Liver (tissue), 9 donors: ENCODE measurements around the gene MC2R. TPM values are rescaled to one million over a fixed set of nuclear protein-coding genes. Genes with fewer than 3 reads are reported as not detected.

ENCODE experiments used
- DNase-seq: peaks from one replicate; pipeline ENCODE4 v3.0.0-alpha.2; 2017; ENCODE audit warnings: low spot score
- H3K27ac ChIP-seq, 2 donors: one replicate each; pipeline ENCODE4 v1.7.0; 2013; ENCODE audit warnings: inconsistent platforms in 2 of 2, low read length in 2 of 2, control low read depth in 1 of 2, low read depth in 1 of 2, mild to moderate bottlenecking in 1 of 2
- H3K27me3 ChIP-seq, 4 donors: one replicate each; pipeline versions ENCODE4 v1.6.1 to v1.7.0; 2013; ENCODE audit warnings: low read length in 3 of 4, inconsistent platforms in 1 of 4, mild to moderate bottlenecking in 1 of 4, moderate library complexity in 1 of 4; ENCODE audit not compliant: control insufficient read depth in 4 of 4, insufficient read depth in 4 of 4
- H3K36me3 ChIP-seq, 4 donors: one replicate each; pipeline versions ENCODE4 v1.6.1 to v1.7.0; 2013; ENCODE audit warnings: low read length in 3 of 4, mild to moderate bottlenecking in 3 of 4, low read depth in 1 of 4, moderate library complexity in 1 of 4; ENCODE audit not compliant: control insufficient read depth in 4 of 4, insufficient read depth in 3 of 4
- H3K4me1 ChIP-seq, 4 donors: one replicate each; pipeline versions ENCODE4 v1.6.1 to v1.7.0; 2013; ENCODE audit warnings: low read length in 3 of 4, mild to moderate bottlenecking in 3 of 4, moderate library complexity in 1 of 4; ENCODE audit not compliant: control insufficient read depth in 4 of 4, insufficient read depth in 4 of 4
- H3K4me3 ChIP-seq, 3 donors: one replicate each; pipeline versions ENCODE4 v1.6.1 to v1.7.0; 2013; ENCODE audit warnings: low read length in 3 of 3, control low read depth in 1 of 3, low read depth in 1 of 3, mild to moderate bottlenecking in 1 of 3
- H3K9ac ChIP-seq, 2 donors: one replicate each; pipeline ENCODE4 v1.7.0; 2013; ENCODE audit warnings: low read length in 2 of 2, mild to moderate bottlenecking in 2 of 2, moderate library complexity in 2 of 2, control low read depth in 1 of 2, low read depth in 1 of 2
- H3K9me3 ChIP-seq, 4 donors: one replicate each; pipeline versions ENCODE4 v1.6.1 to v1.7.0; 2013; ENCODE audit warnings: low read length in 3 of 4; ENCODE audit not compliant: control insufficient read depth in 4 of 4
- EGR1 ChIP-seq, 2 donors: IDR thresholded peaks; 2 replicates each; pipeline ENCODE4 v1.6.1; 2016 to 2018; ENCODE audit warnings: antibody characterized with exemption in 2 of 2, low read depth in 2 of 2
- FOXA1 ChIP-seq: IDR thresholded peaks from 2 replicates; pipeline ENCODE4 v1.6.1; 2016; ENCODE audit warnings: antibody characterized with exemption
- FOXA2 ChIP-seq: IDR thresholded peaks from 2 replicates; pipeline ENCODE4 v1.6.1; 2016; ENCODE audit warnings: antibody characterized with exemption
- GABPA ChIP-seq, 2 donors: IDR thresholded peaks in 1 of 2; conservative IDR thresholded peaks in 1 of 2; 2 replicates each; pipeline ENCODE4 v1.6.1; 2016; ENCODE audit warnings: antibody characterized with exemption in 2 of 2, mild to moderate bottlenecking in 1 of 2, moderate library complexity in 1 of 2
- HNF4A ChIP-seq, 2 donors: conservative IDR thresholded peaks; 2 replicates each; pipeline ENCODE4 v1.6.1; 2016; ENCODE audit warnings: antibody characterized with exemption in 2 of 2, mild to moderate bottlenecking in 2 of 2
- HNF4G ChIP-seq: IDR thresholded peaks from 2 replicates; pipeline ENCODE4 v1.6.1; 2016; ENCODE audit warnings: antibody characterized with exemption
- JUND ChIP-seq, 2 donors: IDR thresholded peaks; 2 replicates each; pipeline ENCODE4 v1.6.1; 2016; ENCODE audit warnings: antibody characterized with exemption in 2 of 2
- NR2F2 ChIP-seq: IDR thresholded peaks from 2 replicates; pipeline ENCODE4 v1.6.1; 2016; ENCODE audit warnings: antibody characterized with exemption
- RAD21 ChIP-seq, 2 donors: IDR thresholded peaks; 2 replicates each; pipeline ENCODE4 v1.6.1; 2016; ENCODE audit warnings: antibody characterized with exemption in 2 of 2, mild to moderate bottlenecking in 2 of 2
- REST ChIP-seq: IDR thresholded peaks from 2 replicates; pipeline ENCODE4 v1.6.1; 2016; ENCODE audit warnings: antibody characterized with exemption, mild to moderate bottlenecking
- RXRA ChIP-seq, 2 donors: IDR thresholded peaks; 2 replicates each; pipeline ENCODE4 v1.6.1; 2017 to 2018; ENCODE audit warnings: antibody characterized with exemption in 2 of 2, mild to moderate bottlenecking in 1 of 2
- SP1 ChIP-seq: IDR thresholded peaks from 2 replicates; pipeline ENCODE4 v1.6.1; 2018; ENCODE audit warnings: antibody characterized with exemption, mild to moderate bottlenecking
- TAF1 ChIP-seq: conservative IDR thresholded peaks from 2 replicates; pipeline ENCODE4 v1.6.1; 2016; ENCODE audit warnings: antibody characterized with exemption, mild to moderate bottlenecking
- YY1 ChIP-seq: IDR thresholded peaks from 2 replicates; pipeline ENCODE4 v1.6.1; 2016; ENCODE audit warnings: antibody characterized with exemption, mild to moderate bottlenecking
- WGBS: extraction: QIAGEN DNeasy Blood & Tissue Kit; methylation state at CpG from one replicate; pipeline ENCODE4 v1.1.7; 2013; 5-methylcytosine and 5-hydroxymethylcytosine counted together
- polyA plus RNA-seq, 2 donors: library from polyadenylated mRNA; stranded (reverse) in 1 of 2; unstranded in 1 of 2; fragments of 200-250 nt in 1 of 2; fragments of >200 nt in 1 of 2; fragmentation: Nextera tagmentation in 1 of 2; extraction: Ambion mirVana in 1 of 2; gene quantifications; one replicate each; pipeline versions ENCODE4 v1.2.1 to v1.2.3, GENCODE V29; 2013 to 2015
- total RNA-seq, 2 donors: library from RNA; depleted of rRNA; stranded (reverse); fragments of >200 nt; gene quantifications; one replicate each; pipeline ENCODE4 v1.2.3, GENCODE V29; 2014
- TF ChIP-seq, protein P1 (sequence below): IDR thresholded peaks from 2 replicates; pipeline ENCODE4 v1.6.1; 2016; ENCODE audit warnings: antibody characterized with exemption
- TF ChIP-seq, protein P2 (sequence below): fragments of 150-350 bp; IDR thresholded peaks from 2 replicates; pipeline ENCODE4 v1.5.1; 2017; ENCODE audit warnings: improper control_type of control experiment, low read depth, low read length; ENCODE audit not compliant: missing input control
- TF ChIP-seq, protein P3 (sequence below): IDR thresholded peaks from 2 replicates; pipeline ENCODE4 v1.6.1; 2016; ENCODE audit warnings: antibody characterized with exemption
- donor health status: healthy.
- donor health status: healthy.
- donor health status: healthy.
- donor health status: healthy.
- donor health status: healthy.

MC2R gene
- total and polyA plus RNA-seq, 4 donors, result not detected

- TF ChIP-seq EGR1 (IDR thresholded peaks at IDR 0.05; ENCODE audit: low read depth in 2 of 2) (no peak), YY1 (no peak)
Observed at GRCh38 chr18:13892098-13892497, 23.2 kb downstream of the MC2R start (continued).

DNA sequence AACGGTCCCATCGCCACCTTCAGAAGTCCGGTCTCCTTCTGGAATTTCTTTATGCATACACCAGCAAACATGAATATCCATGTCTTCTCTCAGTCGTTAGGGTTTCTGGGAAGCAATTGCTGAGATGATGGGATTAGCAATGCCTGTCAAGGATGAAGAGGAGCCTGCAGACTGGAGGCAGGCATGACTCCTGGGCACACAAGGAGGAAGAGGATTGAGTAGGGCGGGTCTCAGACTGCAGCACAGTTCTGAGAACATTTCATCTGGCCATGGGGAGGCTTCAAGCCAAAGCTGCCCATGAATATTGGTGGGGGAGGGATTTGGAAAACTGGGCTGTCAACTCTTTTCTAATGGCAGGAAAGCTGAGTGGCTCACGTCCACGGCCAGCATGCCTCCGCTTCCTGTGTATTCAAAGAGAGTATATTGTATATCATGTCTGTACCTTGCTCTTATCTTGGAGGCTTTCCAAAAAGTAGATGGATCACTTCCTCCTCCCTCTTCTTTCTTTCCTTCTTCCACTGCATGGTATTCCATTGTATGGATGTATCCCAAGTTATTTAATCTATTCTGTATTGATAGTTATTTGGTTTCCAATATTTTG, 24.5 kb downstream of the MC2R start:
- DNase-seq, result no peak
- Histone ChIP-seq H3K9me3 (no peaks in the 10 kb centered on the region), H3K4me3 (no peak overlapping the region), H3K36me3 (no peaks in the 10 kb centered on the region), H3K9ac (no peak overlapping the region), H3K4me1 (no peaks in the 10 kb centered on the region), H3K27ac (no peak overlapping the region), H3K27me3 (peaks cover 0 to 3% (median 0%) of the 10 kb centered on the region in 4 donors)
- WGBS, result 71% methylated on average over 8 of the region's 8 CpGs
- TF ChIP-seq, protein P1, sequence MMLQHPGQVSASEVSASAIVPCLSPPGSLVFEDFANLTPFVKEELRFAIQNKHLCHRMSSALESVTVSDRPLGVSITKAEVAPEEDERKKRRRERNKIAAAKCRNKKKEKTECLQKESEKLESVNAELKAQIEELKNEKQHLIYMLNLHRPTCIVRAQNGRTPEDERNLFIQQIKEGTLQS, result no peak
- TF ChIP-seq GABPA (IDR thresholded peaks at IDR 0.05 in 1 of 2, conservative IDR thresholded peaks at IDR 0.05 in 1 of 2), result no peak

DNA sequence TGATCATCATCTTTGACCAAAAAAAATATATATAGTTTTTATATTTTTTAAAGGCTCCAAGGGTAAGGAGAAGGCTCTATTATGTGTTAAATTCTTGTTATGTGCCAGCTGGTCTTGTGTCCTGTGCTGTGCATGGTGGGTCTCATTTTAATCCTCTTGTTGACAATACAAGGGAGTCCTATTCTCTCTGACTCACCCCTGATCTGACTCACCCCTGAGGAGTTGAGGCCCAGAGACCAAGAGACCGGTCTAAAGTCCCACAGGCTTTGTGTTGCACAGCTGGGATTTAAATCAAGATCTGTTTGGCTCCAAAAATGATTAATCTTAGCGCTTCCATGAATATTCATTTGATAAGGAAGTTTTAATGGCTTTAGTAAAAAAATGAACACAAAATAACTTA, 25.7 kb downstream of the MC2R start:
- Histone ChIP-seq H3K9ac (no peak overlapping the region), H3K27me3 (peaks cover 0 to 3% (median 0%) of the 10 kb centered on the region in 4 donors), H3K9me3 (no peaks in the 10 kb centered on the region), H3K27ac (no peak overlapping the region), H3K4me1 (no peaks in the 10 kb centered on the region), H3K4me3 (no peak overlapping the region), H3K36me3 (no peaks in the 10 kb centered on the region)
- WGBS, result 68% methylated on average over 2 of the region's 2 CpGs
- TF ChIP-seq RXRA (IDR thresholded peaks at IDR 0.05) (no peak), EGR1 (IDR thresholded peaks at IDR 0.05; ENCODE audit: low read depth in 2 of 2) (no peak), TAF1 (no peak), HNF4G (no peak), NR2F2 (no peak), JUND (IDR thresholded peaks at IDR 0.05) (no peak), FOXA2 (no peak), SP1 (no peak), FOXA1 (no peak), YY1 (no peak)
- TF ChIP-seq, protein P2, sequence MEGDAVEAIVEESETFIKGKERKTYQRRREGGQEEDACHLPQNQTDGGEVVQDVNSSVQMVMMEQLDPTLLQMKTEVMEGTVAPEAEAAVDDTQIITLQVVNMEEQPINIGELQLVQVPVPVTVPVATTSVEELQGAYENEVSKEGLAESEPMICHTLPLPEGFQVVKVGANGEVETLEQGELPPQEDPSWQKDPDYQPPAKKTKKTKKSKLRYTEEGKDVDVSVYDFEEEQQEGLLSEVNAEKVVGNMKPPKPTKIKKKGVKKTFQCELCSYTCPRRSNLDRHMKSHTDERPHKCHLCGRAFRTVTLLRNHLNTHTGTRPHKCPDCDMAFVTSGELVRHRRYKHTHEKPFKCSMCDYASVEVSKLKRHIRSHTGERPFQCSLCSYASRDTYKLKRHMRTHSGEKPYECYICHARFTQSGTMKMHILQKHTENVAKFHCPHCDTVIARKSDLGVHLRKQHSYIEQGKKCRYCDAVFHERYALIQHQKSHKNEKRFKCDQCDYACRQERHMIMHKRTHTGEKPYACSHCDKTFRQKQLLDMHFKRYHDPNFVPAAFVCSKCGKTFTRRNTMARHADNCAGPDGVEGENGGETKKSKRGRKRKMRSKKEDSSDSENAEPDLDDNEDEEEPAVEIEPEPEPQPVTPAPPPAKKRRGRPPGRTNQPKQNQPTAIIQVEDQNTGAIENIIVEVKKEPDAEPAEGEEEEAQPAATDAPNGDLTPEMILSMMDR, result no peak
- TF ChIP-seq, protein P3, sequence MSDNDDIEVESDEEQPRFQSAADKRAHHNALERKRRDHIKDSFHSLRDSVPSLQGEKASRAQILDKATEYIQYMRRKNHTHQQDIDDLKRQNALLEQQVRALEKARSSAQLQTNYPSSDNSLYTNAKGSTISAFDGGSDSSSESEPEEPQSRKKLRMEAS, result no peak
- DNase-seq, result no peak

GRCh38 chr18:13888191-13888716, 27.1 kb downstream of the MC2R start:
- Histone ChIP-seq H3K36me3 (no peaks in the 10 kb centered on the region), H3K4me1 (no peaks in the 10 kb centered on the region), H3K9ac (no peak overlapping the region), H3K27me3 (peaks cover 0 to 4% (median under 1%) of the 10 kb centered on the region in 4 donors), H3K9me3 (no peaks in the 10 kb centered on the region), H3K27ac (no peak overlapping the region), H3K4me3 (no peak overlapping the region)
- WGBS, result 52% methylated on average over 5 of the region's 5 CpGs
- DNase-seq, result no peak
- TF ChIP-seq TAF1, result no peak
- TF ChIP-seq, protein P2, result no peak
- no peak for TF ChIP-seq RAD21 (IDR thresholded peaks at IDR 0.05)
- no peak for TF ChIP-seq HNF4A (conservative IDR thresholded peaks at IDR 0.05)
- TF ChIP-seq, protein P1, result no peak
- TF ChIP-seq NR2F2, result no peak
- no peak for TF ChIP-seq EGR1 (IDR thresholded peaks at IDR 0.05; ENCODE audit: low read depth in 2 of 2)
- TF ChIP-seq SP1, result no peak
- TF ChIP-seq JUND (IDR thresholded peaks at IDR 0.05), result no peak
- TF ChIP-seq FOXA2, result no peak
- TF ChIP-seq RXRA (IDR thresholded peaks at IDR 0.05), result no peak
- TF ChIP-seq YY1, result no peak
- no peak for TF ChIP-seq GABPA (IDR thresholded peaks at IDR 0.05 in 1 of 2, conservative IDR thresholded peaks at IDR 0.05 in 1 of 2)
- TF ChIP-seq REST, result no peak
